NCI-H774 (cell line): ENCODE measurements around the gene QRFP.
"Not testable (repeated sequence)": the region's sequence is repeated elsewhere in the genome, so short reads cannot be mapped to it uniquely, and the experiment has no call there.

Source experiments
- DNase-seq: peaks from one replicate; lab custom pipeline; 2025; lab: John Stamatoyannopoulos, UW

Gene QRFP

GRCh38 chr9:130919559-130920145 is 23.0 kb upstream of the QRFP start:
- DNase-seq = no peak

GRCh38 chr9:130918826-130919558 is 22.4 kb upstream of the QRFP start:
- no peak for DNase-seq

- DNase-seq = no peak
Observed at GRCh38 chr9:130918101-130918825, 21.7 kb upstream of the QRFP start.

- DNase-seq = no peak
Observed at GRCh38 chr9:130917168-130917960, 20.8 kb upstream of the QRFP start.

GRCh38 chr9:130915096-130915447 is 18.5 kb upstream of the QRFP start:
- no peak for DNase-seq

- DNase-seq = no peak
Observed at GRCh38 chr9:130914417-130915095, 17.9 kb upstream of the QRFP start.

GRCh38 chr9:130913599-130914416 is 17.2 kb upstream of the QRFP start:
- DNase-seq = no peak

- peak; percentile 37 for DNase-seq
Observed at GRCh38 chr9:130912932-130913598, 16.5 kb upstream of the QRFP start.

GRCh38 chr9:130911254-130912049 is 14.8 kb upstream of the QRFP start:
- no peak for DNase-seq

- DNase-seq = not testable (repeated sequence)
Observed at GRCh38 chr9:130910670-130911069, 14.1 kb upstream of the QRFP start.

GRCh38 chr9:130910041-130910440 is 13.4 kb upstream of the QRFP start:
- not testable (repeated sequence) for DNase-seq

- no peak for DNase-seq
Observed at GRCh38 chr9:130908878-130909355, 12.3 kb upstream of the QRFP start.

GRCh38 chr9:130908146-130908877 is 11.7 kb upstream of the QRFP start:
- no peak for DNase-seq

- no peak for DNase-seq
Observed at GRCh38 chr9:130906735-130907416, 10.3 kb upstream of the QRFP start.

GRCh38 chr9:130905902-130906734 is 9.5 kb upstream of the QRFP start:
- DNase-seq = no peak

- DNase-seq = no peak
Observed at GRCh38 chr9:130905125-130905901, 8.7 kb upstream of the QRFP start.
